Measurements from ENCODE around the gene MRI1.

- TF ChIP-seq, protein P1, sequence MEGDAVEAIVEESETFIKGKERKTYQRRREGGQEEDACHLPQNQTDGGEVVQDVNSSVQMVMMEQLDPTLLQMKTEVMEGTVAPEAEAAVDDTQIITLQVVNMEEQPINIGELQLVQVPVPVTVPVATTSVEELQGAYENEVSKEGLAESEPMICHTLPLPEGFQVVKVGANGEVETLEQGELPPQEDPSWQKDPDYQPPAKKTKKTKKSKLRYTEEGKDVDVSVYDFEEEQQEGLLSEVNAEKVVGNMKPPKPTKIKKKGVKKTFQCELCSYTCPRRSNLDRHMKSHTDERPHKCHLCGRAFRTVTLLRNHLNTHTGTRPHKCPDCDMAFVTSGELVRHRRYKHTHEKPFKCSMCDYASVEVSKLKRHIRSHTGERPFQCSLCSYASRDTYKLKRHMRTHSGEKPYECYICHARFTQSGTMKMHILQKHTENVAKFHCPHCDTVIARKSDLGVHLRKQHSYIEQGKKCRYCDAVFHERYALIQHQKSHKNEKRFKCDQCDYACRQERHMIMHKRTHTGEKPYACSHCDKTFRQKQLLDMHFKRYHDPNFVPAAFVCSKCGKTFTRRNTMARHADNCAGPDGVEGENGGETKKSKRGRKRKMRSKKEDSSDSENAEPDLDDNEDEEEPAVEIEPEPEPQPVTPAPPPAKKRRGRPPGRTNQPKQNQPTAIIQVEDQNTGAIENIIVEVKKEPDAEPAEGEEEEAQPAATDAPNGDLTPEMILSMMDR (tag by site-specific recombination; IDR thresholded peaks at IDR 0.05), result no peak
- TF ChIP-seq, protein P2, sequence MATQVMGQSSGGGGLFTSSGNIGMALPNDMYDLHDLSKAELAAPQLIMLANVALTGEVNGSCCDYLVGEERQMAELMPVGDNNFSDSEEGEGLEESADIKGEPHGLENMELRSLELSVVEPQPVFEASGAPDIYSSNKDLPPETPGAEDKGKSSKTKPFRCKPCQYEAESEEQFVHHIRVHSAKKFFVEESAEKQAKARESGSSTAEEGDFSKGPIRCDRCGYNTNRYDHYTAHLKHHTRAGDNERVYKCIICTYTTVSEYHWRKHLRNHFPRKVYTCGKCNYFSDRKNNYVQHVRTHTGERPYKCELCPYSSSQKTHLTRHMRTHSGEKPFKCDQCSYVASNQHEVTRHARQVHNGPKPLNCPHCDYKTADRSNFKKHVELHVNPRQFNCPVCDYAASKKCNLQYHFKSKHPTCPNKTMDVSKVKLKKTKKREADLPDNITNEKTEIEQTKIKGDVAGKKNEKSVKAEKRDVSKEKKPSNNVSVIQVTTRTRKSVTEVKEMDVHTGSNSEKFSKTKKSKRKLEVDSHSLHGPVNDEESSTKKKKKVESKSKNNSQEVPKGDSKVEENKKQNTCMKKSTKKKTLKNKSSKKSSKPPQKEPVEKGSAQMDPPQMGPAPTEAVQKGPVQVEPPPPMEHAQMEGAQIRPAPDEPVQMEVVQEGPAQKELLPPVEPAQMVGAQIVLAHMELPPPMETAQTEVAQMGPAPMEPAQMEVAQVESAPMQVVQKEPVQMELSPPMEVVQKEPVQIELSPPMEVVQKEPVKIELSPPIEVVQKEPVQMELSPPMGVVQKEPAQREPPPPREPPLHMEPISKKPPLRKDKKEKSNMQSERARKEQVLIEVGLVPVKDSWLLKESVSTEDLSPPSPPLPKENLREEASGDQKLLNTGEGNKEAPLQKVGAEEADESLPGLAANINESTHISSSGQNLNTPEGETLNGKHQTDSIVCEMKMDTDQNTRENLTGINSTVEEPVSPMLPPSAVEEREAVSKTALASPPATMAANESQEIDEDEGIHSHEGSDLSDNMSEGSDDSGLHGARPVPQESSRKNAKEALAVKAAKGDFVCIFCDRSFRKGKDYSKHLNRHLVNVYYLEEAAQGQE (tag by site-specific recombination; IDR thresholded peaks at IDR 0.05), result no peak
- no peak for TF ChIP-seq ZSCAN16 (tag by site-specific recombination; IDR thresholded peaks at IDR 0.05)
Observed at GRCh38 chr19:13762635-13763235, 1.6 kb upstream of the MRI1 start.
